Lung (tissue), 12 donors: ENCODE data around the gene MCHR2. TPM values are rescaled to one million over a fixed set of nuclear protein-coding genes. Genes with fewer than 3 reads are reported as not detected.

Experiments
- ATAC-seq: fragments of 200-7000 bp; cut with Tn5 transposase; one replicate; pipeline ENCODE4 v1.9.1; 2020; ENCODE audit warnings: moderate number of reproducible peaks; ENCODE audit not compliant: insufficient read depth, low FRiP score
- DNase-seq, 3 donors: peaks; one replicate each; pipeline ENCODE4 v3.0.0-alpha.2; 2013 to 2017
- H3K27ac ChIP-seq, 2 donors: one replicate each; pipeline ENCODE4 v1.5.1; 2013; ENCODE audit warnings: mild to moderate bottlenecking in 2 of 2, moderate library complexity in 2 of 2, control low read depth in 1 of 2, inconsistent platforms in 1 of 2, low read depth in 1 of 2, low read length in 1 of 2
- H3K27me3 ChIP-seq, 3 donors: one replicate each; pipeline ENCODE4 v1.5.1; 2013; ENCODE audit warnings: low read length in 2 of 3; ENCODE audit not compliant: control insufficient read depth in 3 of 3, insufficient read depth in 3 of 3
- H3K36me3 ChIP-seq, 4 donors: one replicate each; pipeline ENCODE4 v1.5.1; 2013; ENCODE audit warnings: low read length in 4 of 4, mild to moderate bottlenecking in 1 of 4, moderate library complexity in 1 of 4; ENCODE audit not compliant: control insufficient read depth in 4 of 4, insufficient read depth in 4 of 4
- H3K4me1 ChIP-seq, 5 donors: one replicate each; pipeline ENCODE4 v1.5.1; 2013; ENCODE audit warnings: low read length in 5 of 5, mild to moderate bottlenecking in 2 of 5, moderate library complexity in 1 of 5; ENCODE audit not compliant: control insufficient read depth in 5 of 5, insufficient read depth in 5 of 5
- H3K4me3 ChIP-seq: one replicate; pipeline ENCODE4 v1.5.1; 2013; ENCODE audit warnings: mild to moderate bottlenecking, control low read depth, moderate library complexity
- H3K9ac ChIP-seq, 2 donors: one replicate each; pipeline ENCODE4 v1.5.1; 2013; ENCODE audit warnings: low read length in 2 of 2, control low read depth in 1 of 2; ENCODE audit not compliant: insufficient read depth in 1 of 2
- H3K9me3 ChIP-seq, 4 donors: one replicate each; pipeline ENCODE4 v1.5.1; 2013; ENCODE audit warnings: low read length in 3 of 4, mild to moderate bottlenecking in 1 of 4, moderate library complexity in 1 of 4; ENCODE audit not compliant: control insufficient read depth in 4 of 4, insufficient read depth in 3 of 4
- WGBS, 2 donors: extraction: QIAGEN DNeasy Blood & Tissue Kit; methylation state at CpG; one replicate each; pipeline ENCODE4 v1.1.7; 2013; 5-methylcytosine and 5-hydroxymethylcytosine counted together
- polyA plus RNA-seq, 2 donors: library from polyadenylated mRNA; stranded (reverse); fragments of 200-250 nt; gene quantifications; one replicate each; pipeline ENCODE4 v1.2.1, GENCODE V29; 2013
- total RNA-seq, 2 donors: library from RNA; depleted of rRNA in 1 of 2; stranded (reverse); fragments of >200 nt in 1 of 2; gene quantifications; one replicate each; pipeline ENCODE4 v1.2.1, GENCODE V29; 2014 to 2021
- TF ChIP-seq, protein P1 (sequence below): IDR thresholded peaks from 2 replicates; pipeline ENCODE4 v1.5.1; 2012; ENCODE audit warnings: mild to moderate bottlenecking; ENCODE audit errors: control extremely low read depth, extremely low read depth
- donor health status: control.
- donor health status: control.
- donor health status: Bipolar disorder and iron deficiency.
- donor health status: healthy.
- donor health status: DM: yes; HTN: yes; CAD: no.

MCHR2 gene
- total and polyA plus RNA-seq, 4 donors, result not detected

DNA sequence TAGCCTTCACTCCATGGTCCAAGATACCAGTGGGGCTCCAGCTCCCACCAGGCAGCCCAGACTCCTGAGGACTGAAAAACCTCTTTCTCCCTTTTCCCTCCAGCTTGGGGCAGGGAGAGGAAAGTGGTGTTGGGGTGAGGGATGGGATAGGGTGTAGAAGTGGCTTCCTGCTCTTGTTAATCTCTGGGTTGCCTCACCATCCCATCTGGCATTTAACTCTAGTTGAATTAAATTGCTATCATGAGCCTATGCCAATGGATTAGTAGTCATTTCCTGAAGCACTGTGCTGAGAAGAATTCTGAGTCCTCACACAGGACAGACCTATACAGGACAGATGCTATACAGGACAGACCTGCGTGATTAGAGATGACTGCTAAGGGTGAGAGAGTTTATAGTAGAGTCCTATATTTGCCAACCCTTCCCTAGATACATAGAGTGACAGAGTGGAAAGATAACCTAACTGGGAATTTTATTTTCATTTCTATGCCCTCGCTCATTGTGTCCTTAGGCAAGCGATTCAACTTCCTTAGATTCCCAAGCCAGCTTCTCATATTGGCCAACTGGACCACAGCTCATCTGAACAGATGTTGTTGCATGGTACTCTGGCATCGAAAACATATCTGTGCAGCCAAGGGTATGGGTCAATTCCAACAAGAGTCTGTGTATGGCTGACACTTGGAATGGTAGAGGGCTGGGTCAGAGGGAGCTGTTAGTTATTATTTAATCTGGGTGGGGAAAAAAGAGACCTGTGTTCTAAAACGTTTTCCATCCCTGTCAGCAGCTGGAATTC, 42.8 kb downstream of the MCHR2 start:
- ATAC-seq (no peak), DNase-seq (no peak)
- Histone ChIP-seq H3K27me3 (no peaks in the 10 kb centered on the region), H3K9ac (no peak overlapping the region), H3K9me3 (peaks cover 0 to 3% (median 0%) of the 10 kb centered on the region in 4 donors), H3K4me3 (no peak overlapping the region), H3K4me1 (no peaks in the 10 kb centered on the region), H3K27ac (no peak overlapping the region), H3K36me3 (no peaks in the 10 kb centered on the region)
- WGBS, 2 donors, result 72 to 76% methylated on average over 5 of the region's 5 CpGs
- TF ChIP-seq, protein P1, sequence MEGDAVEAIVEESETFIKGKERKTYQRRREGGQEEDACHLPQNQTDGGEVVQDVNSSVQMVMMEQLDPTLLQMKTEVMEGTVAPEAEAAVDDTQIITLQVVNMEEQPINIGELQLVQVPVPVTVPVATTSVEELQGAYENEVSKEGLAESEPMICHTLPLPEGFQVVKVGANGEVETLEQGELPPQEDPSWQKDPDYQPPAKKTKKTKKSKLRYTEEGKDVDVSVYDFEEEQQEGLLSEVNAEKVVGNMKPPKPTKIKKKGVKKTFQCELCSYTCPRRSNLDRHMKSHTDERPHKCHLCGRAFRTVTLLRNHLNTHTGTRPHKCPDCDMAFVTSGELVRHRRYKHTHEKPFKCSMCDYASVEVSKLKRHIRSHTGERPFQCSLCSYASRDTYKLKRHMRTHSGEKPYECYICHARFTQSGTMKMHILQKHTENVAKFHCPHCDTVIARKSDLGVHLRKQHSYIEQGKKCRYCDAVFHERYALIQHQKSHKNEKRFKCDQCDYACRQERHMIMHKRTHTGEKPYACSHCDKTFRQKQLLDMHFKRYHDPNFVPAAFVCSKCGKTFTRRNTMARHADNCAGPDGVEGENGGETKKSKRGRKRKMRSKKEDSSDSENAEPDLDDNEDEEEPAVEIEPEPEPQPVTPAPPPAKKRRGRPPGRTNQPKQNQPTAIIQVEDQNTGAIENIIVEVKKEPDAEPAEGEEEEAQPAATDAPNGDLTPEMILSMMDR, result no peak

DNA sequence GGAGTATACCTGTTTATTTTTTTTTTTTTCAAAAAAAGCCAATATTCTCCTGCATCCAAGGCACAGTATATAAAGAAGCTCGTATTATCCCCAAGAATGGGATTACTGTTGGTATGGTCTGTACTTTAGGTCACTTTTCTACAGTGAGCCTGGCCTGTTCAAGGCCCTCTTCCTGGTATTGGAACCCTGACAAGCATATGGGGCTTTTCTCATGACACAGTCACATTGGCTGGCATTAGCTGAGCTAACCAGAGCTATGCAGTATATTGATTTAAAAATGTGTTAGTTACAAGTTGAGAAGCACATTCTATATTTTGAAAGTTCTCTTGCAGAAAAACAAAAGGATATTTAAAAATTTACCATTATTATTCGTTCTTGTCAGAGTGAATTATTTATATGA, 48.0 kb downstream of the MCHR2 start:
- Histone ChIP-seq H3K4me3 (no peak overlapping the region), H3K9me3 (peaks cover 0 to 3% (median 0%) of the 10 kb centered on the region in 4 donors), H3K27me3 (no peaks in the 10 kb centered on the region), H3K9ac (no peak overlapping the region), H3K4me1 (no peaks in the 10 kb centered on the region), H3K27ac (no peak overlapping the region), H3K36me3 (no peaks in the 10 kb centered on the region)
- no peak for ATAC-seq
- DNase-seq, result peak; percentile 35 to 60 (median 53)
- WGBS, 2 donors, result 71 to 74% methylated on average over 2 of the region's 2 CpGs
- TF ChIP-seq, protein P1, result no peak

DNA sequence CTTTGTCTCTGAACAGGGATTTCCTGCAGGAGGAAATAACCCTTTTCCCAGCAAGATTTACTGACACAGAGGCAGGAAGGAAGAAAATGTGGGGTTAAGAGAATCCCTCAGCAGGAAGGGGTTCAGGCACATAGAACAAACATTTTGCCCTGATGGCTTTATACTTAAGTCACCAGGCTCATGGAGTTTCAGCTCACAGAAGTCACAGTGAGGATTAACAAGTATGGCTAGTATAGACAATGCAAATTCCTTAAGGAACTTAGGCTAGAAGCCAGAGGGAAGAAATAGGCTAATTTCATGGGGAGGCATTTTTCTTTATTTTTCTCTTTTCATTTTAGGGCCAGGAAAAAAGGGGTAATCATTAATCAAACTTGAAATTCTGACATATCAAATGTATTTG, 50.2 kb downstream of the MCHR2 start:
- Histone ChIP-seq H3K9ac (no peak overlapping the region), H3K27ac (no peak overlapping the region), H3K36me3 (no peaks in the 10 kb centered on the region), H3K4me3 (no peak overlapping the region), H3K27me3 (no peaks in the 10 kb centered on the region), H3K9me3 (peaks cover 0 to 4% (median 0%) of the 10 kb centered on the region in 4 donors), H3K4me1 (no peaks in the 10 kb centered on the region)
- TF ChIP-seq, protein P1, result no peak
- DNase-seq (no peak), ATAC-seq (no peak)
